ENCODE results near the gene TMEM185A.
"Not testable (repeated sequence)": the region's sequence is repeated elsewhere in the genome, so short reads cannot be mapped to it uniquely, and the experiment has no call there.

Gene TMEM185A

DNA sequence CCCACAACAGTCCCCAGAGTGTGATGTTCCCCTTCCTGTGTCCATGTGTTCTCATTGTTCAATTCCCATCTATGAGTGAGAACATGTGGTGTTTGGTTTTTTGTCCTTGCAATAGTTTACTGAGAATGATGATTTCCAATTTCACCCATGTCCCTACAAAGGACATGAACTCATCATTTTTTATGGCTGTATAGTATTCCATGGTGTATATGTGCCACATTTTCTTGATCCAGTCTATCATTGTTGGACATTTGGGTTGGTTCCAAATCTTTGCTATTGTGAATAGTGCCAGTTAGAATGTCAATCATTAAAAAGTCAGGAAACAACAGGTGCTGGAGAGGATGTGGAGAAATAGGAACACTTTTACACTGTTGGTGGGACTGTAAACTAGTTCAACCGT lies 11.9 kb downstream of the TMEM185A start:
- not testable (repeated sequence) for DNase-seq

DNA sequence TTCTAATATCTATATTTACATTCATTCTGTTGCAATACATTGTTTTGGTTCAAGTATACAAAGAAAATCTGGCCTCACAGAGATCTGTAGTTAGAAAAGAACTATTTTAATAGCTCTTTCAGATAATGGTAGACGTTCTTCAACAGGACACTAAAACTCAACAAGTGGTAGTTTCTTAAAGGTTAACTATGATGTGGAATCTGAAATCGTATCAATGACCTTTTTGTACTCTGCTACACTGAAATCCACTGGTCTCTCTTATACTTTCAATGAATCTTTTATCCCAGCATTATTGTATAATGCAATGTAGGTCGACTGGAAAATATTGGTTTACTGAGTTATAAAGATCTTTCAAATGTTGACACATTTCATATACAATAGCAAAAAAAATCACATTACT lies 12.7 kb downstream of the TMEM185A start:
- no peak for DNase-seq

DNA sequence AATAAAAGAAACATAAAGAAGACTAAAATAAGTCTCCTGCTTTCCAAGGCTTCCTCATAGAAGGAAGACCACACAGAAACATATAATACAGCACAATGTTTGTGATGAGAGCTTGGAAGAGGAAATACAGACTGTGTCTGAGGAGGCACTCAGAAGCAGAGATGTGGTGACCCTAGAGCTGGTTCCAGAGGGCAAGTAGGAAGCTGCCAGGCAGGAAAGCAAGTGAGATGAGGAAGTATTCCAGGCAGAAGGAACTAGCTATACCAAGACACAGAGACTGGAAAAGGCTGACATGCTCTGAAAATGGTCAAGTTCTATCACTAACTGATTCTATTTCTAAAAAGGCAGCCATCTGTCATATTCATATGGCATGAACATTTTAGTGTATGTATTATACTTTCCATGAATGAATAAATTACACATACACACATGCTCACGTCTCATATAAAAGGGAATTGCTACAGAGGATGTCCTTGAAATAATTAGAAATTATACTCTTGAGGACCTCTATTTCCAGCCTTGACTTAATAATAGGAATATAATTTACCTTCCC lies 19.9 kb downstream of the TMEM185A start:
- DNase-seq = no peak

DNA sequence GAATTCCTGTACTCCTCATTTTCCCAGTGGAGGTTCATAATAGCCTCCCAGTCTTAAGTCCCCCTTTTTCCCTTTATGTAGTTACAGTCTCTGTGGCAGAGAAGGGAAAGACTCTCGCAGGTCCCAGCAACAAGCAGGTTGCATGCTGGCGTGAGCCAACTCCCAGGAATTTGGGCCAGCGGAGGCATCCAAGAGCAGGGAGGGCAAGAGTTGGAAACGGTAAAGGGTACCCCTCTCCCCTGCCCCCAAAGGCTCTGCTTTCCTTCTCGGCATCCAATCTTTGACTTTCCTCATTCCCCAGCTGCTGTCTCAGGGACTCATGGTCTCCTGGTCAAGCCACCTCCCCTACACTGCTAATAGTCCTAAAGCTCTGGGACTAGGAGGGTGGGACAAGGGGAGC lies 21.1 kb downstream of the TMEM185A start:
- no peak for DNase-seq

DNA sequence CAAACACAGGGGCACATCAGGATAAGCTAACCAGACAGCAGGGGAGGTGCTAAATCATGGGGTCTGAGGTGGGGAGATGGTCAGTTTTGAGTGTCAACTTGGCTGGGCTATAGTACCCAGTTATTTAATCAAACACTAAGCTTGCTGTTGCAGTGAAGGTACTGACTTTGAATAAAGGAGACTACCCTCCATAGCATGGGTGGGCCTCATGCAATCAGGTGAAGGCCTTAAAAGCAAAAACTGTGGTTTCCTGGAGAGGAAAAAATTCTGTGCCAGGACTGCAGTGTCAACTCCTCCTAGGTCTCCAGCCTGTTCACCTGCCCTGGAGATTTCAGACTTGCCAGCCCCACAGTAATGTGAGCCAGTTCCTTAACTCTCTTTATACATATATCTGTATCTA lies 23.9 kb downstream of the TMEM185A start:
- no peak for DNase-seq

DNA sequence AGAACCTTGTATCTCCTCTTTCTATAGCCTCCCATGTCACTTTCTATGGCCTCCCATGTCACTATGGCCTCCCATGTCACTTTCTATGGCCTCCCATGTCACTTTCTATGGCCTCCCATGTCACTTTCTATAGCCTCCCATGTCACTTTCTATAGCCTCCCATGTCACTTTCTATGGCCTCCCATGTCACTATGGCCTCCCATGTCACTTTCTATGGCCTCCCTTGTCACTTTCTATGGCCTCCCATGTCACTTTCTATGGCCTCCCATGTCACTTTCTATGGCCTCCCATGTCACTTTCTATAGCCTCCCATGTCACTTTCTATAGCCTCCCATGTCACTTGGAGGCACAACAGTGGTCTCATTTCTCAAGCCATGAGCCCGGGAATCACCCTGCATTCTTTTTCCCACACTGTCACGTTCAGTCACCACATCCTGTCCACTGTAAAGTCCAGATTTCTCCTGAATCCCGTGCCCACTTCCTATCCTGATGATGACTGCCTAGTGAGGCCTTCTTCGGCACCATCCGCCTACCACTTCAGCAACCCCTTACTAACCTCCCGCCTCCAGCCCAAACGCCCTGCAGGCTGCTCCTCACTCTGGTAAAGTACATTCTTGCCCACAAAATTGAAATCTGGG lies 26.2 kb downstream of the TMEM185A start:
- DNase-seq = not testable (repeated sequence)

DNA sequence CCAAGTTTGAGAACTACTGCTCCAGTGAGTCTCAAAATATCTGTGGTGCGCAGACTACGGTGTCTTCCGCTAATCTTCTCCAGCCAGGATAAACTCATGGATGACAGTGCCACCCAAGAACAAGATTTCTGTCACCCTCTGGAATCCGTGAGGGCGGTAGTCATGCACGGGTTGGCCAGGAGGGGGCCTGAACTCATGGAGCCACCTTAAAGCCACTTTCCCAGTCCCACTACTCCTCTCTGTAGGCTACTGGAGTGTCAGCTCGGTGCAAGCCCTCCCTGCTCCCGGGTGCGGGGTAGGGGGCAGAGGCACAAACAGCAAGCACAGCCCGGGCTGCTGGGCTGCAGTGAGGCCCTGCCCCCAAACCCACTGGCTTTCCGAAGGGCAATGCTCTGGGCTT lies 33.0 kb downstream of the TMEM185A start:
- DNase-seq = not testable (repeated sequence)

DNA sequence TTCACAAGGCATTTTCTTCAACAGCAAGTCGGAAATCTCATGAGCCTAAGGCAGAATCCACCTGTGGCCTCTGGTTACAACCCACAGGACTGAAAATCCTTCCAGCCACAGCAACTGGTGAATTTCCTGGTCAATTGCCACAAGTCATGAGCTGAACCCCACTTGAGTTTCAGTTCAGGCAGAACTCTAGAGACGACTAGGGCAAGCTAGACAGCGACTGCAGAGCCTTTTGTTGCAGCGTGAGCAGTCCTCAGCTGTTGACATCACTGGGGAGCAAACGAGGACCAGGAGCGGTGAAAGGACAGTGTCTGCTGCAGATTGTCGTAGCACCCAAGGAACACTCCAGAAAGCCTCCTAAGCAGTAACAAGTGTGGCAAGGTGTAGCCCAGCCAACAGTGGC lies 35.6 kb downstream of the TMEM185A start:
- not testable (repeated sequence) for DNase-seq

DNA sequence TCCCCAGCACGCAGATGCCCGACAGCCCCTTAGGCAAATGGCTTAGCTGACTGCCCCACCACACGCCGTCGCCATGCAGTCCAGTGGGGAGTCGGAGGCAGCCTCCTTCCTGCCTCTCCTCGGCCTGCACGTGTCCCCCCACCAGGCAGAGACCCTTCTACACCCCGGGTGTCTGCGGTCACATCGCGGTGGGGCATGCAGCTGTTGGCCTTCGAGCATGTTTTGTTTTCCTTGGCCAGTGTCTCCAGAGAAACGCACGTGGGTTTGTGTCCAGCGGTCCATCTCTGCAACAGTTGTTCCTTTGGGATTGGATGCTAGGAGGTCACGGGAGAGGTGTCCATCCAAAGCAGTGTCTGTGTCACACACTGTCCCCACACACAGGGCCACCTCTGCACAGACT lies 36.4 kb downstream of the TMEM185A start, which contains the start of gene HSFX2:
Gene HSFX2, minus strand, starts transcription at position 101 of the 400 bp plus-strand sequence. CDS start 614 bp downstream, outside the sequence.
- DNase-seq = not testable (repeated sequence)

DNA sequence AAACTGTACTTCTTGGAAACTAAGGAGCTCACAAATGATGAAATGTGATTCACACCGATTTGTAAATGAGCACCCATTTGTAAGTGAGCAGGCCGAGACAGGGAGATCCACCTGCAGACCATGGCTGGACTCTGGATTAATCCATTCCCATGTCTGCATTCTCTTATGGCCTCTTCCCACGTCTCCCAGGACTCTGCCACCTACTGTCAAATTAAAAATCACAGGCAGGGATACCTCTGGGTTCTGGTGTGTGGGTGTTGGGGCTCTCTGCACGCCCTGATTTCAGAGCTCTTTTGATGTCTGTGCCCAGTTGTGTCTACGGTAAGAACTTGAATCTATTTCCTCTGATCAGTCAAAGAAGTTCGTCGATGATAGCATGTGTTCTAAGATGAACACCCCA lies 40.6 kb downstream of the TMEM185A start:
- not testable (repeated sequence) for DNase-seq

DNA sequence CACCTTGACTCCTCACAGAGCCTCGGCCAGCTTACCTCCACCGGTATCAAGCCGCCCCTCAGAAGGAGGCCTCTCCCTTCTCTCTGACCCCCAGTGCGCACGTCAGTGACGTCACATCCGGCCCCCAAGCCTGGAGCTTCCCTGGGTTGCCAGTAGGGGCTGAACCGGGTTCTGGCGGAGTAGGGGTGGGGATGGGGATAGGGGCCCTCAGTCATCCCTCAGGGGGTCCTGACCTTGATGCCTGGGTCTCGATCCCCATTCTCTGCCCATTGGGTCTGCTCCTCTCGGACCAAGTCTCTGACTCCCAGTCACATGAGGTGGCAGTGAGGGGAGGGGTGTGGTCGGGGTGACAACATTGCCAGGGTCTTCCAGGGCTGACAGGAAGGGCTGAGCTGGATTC lies 44.2 kb downstream of the TMEM185A start, which contains the start of gene MAGEA9B:
Gene MAGEA9B, minus strand, starts transcription at position 101 of the 400 bp plus-strand sequence. CDS start 4,280 bp downstream, outside the sequence.
- not testable (repeated sequence) for DNase-seq

DNA sequence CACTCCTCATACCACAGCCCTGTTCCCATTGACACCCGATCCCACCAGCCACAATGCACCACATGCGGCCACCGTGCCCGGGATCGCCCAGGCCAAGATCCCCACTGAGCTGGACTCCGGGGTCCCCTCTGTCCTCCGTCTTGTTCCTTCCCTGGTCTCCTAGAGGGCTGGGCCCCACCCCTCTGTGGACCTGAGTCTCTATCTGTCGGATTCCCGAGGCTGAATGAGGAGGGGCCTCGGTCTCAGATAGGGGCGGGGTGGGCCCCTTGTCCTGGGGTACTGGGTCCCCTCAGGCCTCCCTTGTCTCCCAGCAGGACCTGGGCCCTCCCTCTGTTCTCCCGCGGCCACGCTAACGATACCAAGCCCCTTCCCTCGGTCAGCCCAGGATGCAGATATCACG lies 46.0 kb downstream of the TMEM185A start:
- not testable (repeated sequence) for DNase-seq

DNA sequence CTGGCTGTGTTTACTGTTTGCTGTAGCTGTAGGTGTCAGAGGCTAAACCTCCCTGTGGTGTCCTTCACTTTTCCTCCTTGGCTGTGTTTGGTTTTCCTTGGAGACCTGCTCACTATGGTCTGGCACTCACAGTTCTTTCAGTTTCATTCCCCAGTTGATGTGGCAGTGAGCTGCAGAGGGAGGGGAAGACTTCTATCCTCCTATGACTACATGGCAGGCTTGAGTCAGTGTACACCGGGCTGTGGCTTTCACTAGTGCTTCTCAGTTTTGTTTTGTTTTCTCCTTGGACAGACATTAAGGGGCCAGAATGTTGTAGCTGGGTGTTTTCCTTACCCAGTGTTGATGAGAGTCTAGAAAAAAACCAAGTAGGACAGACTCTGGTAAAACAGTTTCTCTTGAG lies 58.1 kb downstream of the TMEM185A start:
- DNase-seq = not testable (repeated sequence)

DNA sequence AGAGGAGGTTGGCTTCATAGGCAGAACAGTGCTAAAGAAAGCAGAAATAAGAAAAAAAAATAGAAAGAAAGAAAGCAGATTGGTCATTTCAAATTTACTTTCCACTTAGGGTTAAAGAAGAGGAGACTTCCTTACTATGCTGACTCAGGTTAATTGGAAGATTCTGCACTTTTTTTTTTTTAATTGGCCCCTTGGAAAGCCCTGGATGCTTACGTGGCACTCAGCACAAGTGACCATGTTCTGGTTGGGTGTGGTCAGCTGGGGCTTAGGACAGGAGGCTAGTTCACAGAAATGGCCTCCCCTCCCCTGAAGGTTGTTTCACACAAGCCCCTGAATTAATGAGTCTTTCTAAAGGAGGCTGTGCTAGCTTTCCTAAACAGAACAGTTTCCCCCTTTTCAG lies 58.8 kb downstream of the TMEM185A start:
- DNase-seq = no peak

DNA sequence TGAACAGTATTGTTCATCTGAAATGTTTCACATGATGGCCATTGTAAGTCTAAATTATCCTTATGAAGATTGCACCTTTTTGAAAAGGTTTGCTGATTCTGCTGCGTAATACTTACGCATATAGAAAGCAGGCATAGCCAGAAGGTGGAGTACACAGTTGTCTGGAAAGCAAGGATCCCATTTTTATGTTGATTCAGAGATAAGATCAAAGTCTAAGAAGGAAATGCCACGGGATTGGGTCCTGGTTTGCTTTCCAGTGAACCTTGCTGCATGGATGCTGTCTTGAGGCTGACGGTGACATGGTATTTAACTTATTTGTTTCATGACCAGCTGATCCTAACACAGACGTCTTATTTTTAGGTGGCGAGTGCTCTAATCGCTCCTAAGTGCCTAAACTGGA lies 59.8 kb downstream of the TMEM185A start:
- no peak for DNase-seq

DNA sequence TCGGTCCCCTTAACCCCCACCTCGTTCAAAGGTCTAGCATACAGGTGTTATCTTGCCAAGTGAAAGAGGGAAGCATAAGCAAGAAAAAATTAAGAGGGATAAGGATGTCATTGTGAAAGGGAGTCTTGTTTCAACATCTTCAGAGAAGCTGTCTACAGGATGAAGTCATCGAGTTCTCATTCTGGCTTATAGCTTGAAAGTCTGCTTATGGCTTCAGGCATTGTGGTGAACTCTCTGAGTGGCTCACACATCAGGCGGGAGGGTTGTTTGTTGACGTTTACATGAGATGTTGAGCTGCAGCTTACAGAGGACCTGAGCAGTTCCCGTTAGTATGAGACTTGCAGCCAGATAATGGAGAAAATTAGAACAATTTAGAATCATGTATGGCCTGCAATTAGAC lies 60.9 kb downstream of the TMEM185A start:
- DNase-seq = no peak

DNA sequence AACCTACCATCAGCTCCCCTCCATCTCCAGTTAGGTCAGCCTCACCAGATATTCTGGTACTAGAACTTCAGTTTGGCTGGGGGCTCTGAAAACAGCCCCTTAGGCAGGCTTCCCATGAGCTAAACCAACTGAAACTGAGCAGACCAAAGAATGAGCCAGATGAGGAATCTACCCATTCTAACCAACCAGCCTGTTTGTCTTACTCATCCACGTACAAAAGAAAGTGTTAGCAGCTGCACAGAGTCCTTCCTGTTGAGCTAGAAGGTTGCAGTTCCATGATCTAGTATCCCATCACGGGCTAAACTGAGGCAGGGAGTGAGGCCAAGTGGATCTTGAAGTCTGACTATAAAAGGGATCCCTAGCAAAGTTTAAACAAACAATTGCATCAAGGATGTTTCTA lies 61.8 kb downstream of the TMEM185A start:
- DNase-seq = no peak

DNA sequence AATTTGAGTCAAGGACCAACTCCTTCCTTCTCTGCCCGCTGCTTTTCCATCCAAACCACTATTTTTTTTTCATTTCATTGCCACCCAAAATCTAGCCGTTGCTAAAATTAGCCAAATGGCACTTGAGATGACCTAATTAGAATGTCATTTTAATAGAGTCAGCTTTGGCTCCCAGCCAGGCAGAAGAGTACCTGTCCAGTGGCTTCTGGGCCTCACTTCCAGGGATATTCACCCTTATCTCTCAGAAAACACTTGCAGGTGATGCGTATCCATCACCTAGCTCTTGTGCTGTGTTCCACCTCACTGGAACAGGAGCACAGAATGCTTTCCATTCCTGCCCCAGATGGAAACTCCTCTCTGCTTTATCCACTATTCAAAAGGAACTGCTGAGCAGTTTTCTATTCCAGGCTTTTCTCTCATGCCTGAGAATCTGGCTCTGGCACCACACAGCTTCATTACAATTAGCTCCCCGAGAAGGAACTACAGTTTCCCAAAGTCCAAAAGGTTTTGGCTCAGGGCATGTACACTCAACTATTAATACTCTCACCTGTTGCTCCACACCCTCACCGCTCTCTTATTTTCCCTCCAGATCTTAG lies 62.8 kb downstream of the TMEM185A start:
- DNase-seq = no peak

DNA sequence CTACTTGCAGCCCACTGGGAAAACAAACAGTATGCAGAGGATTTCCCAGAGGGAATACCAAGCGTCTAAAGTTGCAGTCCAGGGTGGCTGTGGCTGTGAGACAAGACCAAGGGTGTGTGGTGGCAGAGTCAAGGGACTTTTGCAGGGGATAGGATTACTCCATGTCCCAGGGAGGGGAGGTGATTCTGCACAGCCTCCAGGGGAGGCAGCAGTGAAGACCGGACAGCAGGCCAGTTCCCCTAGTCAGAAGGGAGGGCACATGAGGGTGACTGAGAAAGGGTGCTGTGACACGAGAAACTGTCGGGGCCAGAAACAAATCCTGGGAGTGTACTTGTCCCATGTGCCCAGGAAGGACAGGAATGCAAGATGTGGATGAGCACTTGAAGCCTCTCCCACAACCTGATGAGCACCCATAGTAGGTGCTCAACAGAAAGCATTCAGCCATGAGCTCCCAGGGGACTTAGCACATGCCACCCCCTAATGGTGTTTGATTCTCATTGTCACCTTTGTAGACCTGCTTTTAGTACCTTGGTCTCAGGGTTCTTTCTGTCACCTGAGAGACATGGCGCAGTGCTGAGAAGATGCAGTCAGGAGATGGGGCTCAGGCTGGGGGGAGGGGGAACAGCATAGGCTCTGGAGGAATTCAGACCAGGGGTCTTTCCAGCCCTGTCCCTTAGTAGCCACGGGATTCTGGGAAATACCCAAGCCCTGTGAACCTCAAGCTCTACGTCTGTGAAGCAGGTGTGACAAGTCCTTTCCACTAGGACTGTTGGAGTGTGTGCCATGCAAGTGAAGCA lies 63.8 kb downstream of the TMEM185A start:
- DNase-seq = no peak

DNA sequence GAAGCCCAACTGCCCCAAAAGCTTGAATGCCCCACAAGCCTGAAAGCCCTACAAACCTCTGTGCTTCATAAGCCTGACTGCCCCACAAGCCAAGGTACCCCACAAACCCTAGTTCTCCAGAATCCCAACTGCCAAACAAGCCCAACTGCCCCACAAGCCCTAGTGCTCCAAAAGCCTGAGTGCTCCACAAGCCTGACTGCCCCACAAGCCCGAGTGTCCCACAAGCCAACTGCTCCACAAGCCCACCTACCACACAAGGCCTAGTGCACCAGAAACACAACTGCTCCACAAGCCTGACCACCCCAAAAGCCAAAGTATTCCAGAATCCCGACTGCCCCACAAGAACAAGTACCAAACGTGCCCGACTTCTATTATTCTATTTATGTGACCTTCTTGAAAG lies 68.2 kb downstream of the TMEM185A start:
- DNase-seq = no peak

DNA sequence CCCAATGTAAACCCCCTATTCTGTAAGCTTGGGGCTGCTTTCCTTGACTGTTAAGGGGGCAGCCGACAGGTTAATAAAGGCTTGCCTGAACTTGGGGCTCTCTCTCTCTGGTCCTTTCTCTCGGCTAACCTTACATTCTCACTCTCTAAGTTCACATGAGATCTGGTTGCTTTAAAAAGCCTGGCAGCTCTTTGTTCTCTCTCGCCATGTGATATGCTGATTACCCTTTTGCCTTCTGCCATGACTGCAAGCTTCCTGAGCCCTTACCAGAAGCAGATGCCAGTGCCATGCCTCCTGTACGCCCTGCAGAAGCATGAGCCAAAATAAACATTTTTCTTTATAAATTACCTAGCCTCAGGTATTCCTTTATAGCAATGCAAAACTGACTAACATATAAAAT lies 76.3 kb downstream of the TMEM185A start:
- DNase-seq = not testable (repeated sequence)

DNA sequence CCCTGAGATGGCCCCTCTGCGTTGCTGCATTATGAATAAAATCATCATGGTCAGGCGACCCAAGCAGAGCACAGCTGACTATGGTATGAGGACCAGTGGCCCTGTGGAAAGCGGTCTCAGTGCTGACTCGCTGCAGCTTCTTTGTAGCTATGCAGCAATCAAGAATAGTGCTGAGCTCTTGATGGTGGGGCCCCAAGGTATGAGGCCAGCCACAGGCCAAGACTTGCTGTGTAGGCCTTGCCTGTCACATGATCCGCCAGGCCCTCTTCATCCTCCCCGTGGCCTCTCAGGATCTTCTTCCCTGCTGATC lies 79.7 kb downstream of the TMEM185A start:
- DNase-seq = not testable (repeated sequence)

DNA sequence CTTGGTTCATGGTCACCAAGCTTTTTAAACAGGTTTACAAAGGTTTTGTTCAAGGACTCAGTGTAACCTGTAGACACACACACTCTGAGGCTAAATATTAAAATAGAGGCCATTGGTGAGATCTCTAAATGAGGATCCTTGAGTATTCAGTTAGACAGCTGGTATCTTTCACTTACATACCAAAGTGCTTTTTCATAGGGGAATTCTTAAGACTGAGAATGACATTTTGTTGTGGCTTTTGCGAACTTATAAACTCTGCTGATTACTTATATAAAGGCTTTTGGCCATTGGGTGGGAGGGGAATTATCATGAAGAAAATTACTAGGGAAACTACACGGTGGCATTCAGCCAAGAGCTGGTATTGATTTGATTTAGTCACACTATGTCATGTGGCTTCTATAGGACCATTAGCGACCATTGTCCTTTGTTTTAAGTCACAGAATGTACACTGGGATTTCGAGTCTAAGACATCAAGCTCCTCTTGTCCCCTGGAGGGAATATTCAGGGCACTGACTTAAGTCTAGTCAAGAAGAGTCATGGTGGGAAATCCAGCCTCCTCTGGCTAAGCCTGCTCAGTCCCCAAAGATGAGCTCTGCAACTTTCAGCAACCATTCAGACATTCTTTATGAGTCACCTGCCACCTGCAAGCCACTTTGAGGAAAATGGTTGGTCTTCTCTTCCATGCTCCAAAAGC lies 80.2 kb downstream of the TMEM185A start:
- not testable (repeated sequence) for DNase-seq
